GM21786 (cell line): ENCODE measurements around the gene CDH12.
A peak's percentile ranks its signal among the peaks of the same experiment; 100 is the strongest.

Experiments used
- ATAC-seq: cut with Tn5 transposase; IDR thresholded peaks from one replicate; pipeline ENCODE4 v1.9.1; 2021; ENCODE audit not compliant: unreplicated experiment

Gene CDH12

DNA sequence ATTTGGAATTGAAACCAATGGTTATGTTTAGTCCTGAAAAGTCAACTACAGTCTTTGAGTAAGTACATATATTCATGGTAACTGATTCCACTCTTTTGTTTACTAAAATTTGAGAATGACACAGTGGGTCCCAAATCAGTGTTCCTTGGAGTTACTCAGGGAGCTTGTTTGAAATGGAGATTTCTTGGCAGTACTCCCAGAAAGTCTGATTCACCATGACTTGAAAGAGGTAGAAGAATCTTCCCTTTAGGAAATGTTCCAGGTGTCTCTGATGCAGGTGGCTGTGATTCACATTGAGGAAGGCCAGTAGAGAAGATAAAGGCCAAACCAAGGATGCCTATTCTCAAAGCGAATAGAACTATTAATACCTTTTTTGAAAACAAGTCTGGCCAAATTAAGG is 1078.3 kb downstream of the CDH12 start:
- no peak for ATAC-seq

DNA sequence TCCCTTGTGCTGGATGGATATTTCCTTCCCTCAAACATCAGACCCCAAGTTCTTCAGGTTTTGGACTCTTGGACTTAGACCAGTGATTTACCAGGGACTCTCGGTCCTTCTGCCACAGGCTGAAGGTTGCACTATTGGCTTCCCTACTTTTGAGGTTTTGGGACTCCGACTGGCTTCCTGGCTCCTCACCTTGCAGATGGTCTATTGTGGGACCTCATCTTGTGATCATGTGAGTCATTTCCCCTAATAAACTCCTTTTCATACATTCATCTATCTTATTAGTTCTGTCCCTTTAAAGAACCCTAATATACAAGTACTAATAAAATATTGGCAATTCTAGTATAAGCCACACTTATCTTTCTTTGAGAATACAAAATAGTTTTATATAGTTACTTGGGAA is 1078.9 kb downstream of the CDH12 start:
- ATAC-seq: no peak

DNA sequence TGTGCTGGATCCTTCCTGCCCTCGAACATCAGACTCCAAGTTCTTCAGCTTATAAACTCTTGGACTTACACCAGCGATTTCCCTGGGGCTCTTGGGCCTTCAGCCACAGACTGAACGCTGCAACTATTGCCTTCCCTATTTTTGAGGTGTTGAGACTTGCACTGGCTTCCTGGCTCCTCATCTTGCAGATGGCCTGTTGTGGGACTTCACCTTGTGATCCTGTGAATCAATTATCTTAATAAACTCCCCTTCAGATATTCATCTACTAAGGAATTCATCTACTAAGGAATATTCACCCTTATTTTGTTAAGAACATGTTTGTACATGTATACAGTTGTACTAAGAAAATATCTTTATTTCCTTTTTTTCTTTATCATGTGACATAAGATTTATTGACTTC is 1079.7 kb downstream of the CDH12 start:
- no peak for ATAC-seq

- ATAC-seq: no peak
These were observed 1087.7 kb downstream of the CDH12 start for GRCh38 chr5:21765406-21765805.

DNA sequence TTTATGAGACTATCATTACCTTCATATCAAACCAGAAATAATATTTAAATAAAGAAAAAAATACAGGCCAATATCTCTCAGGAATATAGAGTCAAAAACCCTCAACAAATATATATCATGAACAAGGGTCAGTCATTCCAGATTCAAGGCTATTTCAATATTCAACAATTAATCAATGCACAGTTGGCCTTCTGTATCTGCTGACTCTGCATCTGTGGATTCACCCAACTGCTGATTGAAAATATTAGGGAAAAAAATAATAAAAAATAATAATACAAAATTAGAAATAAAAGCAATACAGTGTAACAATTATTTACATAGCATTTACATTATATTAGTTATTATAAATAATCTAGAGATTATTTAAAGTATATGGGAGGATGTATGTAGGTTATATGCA is 1114.0 kb downstream of the CDH12 start:
- no peak for ATAC-seq

DNA sequence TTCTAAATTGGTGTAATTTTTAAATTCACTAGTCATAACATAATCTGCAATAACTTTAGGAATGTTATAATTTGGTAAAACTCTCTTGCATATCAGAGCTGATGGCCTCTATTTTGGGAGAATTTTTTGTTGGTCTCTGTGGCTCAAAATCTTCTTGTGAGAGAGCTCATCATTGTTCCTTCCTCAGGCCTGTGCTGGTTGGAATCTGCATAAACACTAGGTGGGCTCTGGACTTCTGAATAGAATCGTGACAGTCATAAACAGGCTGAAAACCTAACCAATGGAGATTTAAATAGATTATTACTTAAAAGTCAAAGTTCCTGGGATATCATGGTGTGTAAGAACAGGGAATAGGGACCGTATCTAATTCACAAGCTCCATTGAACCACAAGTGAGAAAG is 1129.6 kb downstream of the CDH12 start:
- no peak for ATAC-seq

DNA sequence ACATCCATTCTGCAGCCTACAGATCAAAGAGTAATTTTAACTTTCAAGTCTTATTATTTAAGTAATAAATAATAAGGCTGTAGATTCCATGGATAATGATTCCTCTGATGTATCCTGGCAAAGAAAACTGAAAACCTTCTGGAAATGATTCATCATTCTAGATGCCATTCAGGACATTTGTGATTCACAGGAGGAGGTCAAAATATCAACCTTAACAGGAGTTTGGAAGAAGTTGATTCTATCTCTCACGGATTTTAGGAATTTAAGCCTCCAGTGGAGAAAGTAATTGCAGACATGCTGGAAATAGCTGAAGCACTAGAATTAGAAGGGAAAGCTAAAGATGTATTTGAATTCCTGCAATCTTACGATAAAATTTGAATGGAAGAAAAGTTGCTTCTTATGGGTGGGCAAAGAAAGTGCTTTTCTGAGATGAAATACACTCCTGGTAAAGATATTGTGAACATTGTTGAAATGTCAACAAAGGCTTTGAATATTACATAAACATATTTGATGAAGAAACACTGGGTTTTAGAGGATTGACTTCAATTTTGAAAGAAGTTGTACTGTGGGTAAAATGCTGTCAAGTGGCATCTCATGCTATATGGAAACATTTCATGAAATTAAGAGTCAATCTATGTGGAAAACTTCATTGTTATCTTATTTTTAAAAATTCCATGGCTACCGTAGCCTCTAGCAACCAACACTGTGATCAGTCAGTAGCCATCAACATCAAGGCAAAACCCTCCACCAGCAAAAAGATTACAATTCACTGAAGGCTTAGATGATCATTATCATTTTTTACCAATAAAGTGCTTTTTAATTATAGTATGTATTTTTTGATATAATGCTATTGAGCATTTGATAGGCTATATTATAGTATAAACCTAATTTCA is 1141.0 kb downstream of the CDH12 start:
- ATAC-seq: no peak

DNA sequence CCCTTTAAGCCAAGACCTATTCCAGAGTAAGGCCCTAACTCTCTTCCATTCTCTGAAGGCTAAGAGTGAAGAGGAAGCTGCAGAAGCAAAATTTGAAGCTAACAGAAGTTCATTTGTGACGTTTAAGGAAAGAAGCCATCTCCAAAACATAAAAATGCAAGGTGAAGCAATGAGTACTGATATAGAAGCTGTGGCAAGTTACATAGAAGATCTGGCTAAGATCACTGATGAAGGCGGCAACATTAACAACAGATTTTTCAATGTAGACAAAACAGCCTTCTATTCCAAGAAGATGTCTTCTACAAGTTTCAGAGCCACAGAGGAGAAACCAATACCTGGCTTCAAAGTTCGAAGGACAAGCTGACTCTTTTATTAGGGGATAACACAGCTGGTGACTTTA is 1143.4 kb downstream of the CDH12 start:
- ATAC-seq: no peak

GRCh38 chr5:21704974-21705668 is 1148.0 kb downstream of the CDH12 start:
- ATAC-seq: no peak

GRCh38 chr5:21701317-21701716 is 1151.8 kb downstream of the CDH12 start:
- ATAC-seq: peak; percentile 44
